ENCODE results near the gene VPS45. TPM values are rescaled to one million over a fixed set of nuclear protein-coding genes. Genes with fewer than 3 reads are reported as not detected.

Gene VPS45
- total and polyA plus RNA-seq, 2 of the 8 experiments (the other 6 are each of a cell fraction or from before 2014, with no cell fraction given): 19.1 to 27.6 TPM

- no peak overlapping the region for H3K23ac ChIP-seq (ENCODE audit: insufficient read length)
- H3K56ac ChIP-seq (replicated peaks; ENCODE audit: insufficient read length, low read depth, low read length): no peak overlapping the region
- ChIA-PET CTCF (ENCODE audit: partially characterized antibody) (interaction anchor here (1.0 to 1.6 kb wide), 3 partner anchors 35 to 48 kb away, joined by 3 read pairs; no protein-coding TSS in a partner anchor), POLR2A (ENCODE audit: partially characterized antibody) (interaction anchor here (0.6 to 2.7 kb wide), 2 partner anchors 8 to 169 kb away, joined by 3 to 10 read pairs; no protein-coding TSS in a partner anchor)
- no peak overlapping the region for H3K4me2 ChIP-seq (ENCODE audit: insufficient read depth in 1 of 2, low read depth in 2 of 2, low read length in 2 of 2)
- no peaks in the 10 kb centered on the region for H3K27me3 ChIP-seq (replicated peaks in 1 of 4; ENCODE audit: control insufficient read depth in 3 of 4, extremely low read depth in 1 of 4, insufficient read depth in 3 of 4, low read length in 3 of 4)
- no peak overlapping the region for H2BK120ac ChIP-seq (replicated peaks; ENCODE audit: low read depth, low read length)
- no peak overlapping the region for H2BK5ac ChIP-seq (ENCODE audit: low read depth, low read length)
- no peak for FAIRE-seq
- no peaks in the 10 kb centered on the region for H3K23me2 ChIP-seq (ENCODE audit: low read depth, low read length)
- H4K8ac ChIP-seq (ENCODE audit: extremely low read depth, insufficient read depth, low read length): no peak overlapping the region
- H4K91ac ChIP-seq (replicated peaks; ENCODE audit: insufficient read length, low read length): no peak overlapping the region
- no peak overlapping the region for H3K27ac ChIP-seq (ENCODE audit: low read depth, low read length)
- no peak overlapping the region for H3K14ac ChIP-seq (ENCODE audit: insufficient read length)
- no peak overlapping the region for H3K4ac ChIP-seq (replicated peaks; ENCODE audit: insufficient read length, low read depth, low read length)
- no peaks in the 10 kb centered on the region for H3K4me1 ChIP-seq (replicated peaks in 1 of 4; ENCODE audit: control insufficient read depth in 3 of 4, insufficient read depth in 4 of 4, low read length in 3 of 4)
- H4K5ac ChIP-seq (ENCODE audit: insufficient read length, low read depth, low read length): no peak overlapping the region
- no peak overlapping the region for H2BK12ac ChIP-seq (ENCODE audit: low read depth, low read length)
- no peak overlapping the region for H2BK15ac ChIP-seq (ENCODE audit: low read length)
- DNase-seq (ENCODE audit: low read depth in 1 of 2, low spot score in 2 of 2): no peak
- no peak overlapping the region for H3K9ac ChIP-seq (replicated peaks in 1 of 4; ENCODE audit: extremely low read depth in 1 of 4, low read depth in 3 of 4, low read length in 3 of 4)
- H2AFZ ChIP-seq (ENCODE audit: low read length): no peak overlapping the region
- peaks cover 0 to 5% (median 2%) of the 10 kb centered on the region in 4 experiments; a peak in 2 of 8 replicates for H3K36me3 ChIP-seq (ENCODE audit: control insufficient read depth in 2 of 4, insufficient read depth in 4 of 4, low read length in 3 of 4)
- H4K20me1 ChIP-seq (replicated peaks in 1 of 2; ENCODE audit: control insufficient read depth in 1 of 2, insufficient read depth in 2 of 2, low read length in 2 of 2): no peaks in the 10 kb centered on the region
- H3K18ac ChIP-seq (ENCODE audit: extremely low read depth, low read length): no peak overlapping the region
- no peaks in the 10 kb centered on the region for H3K79me1 ChIP-seq (ENCODE audit: low read depth, low read length)
- 0 out of 4 replicates have a peak, but pooled peaks cover 0 to 7% of the 10 kb centered on the region in 2 experiments for H3K79me2 ChIP-seq (ENCODE audit: control insufficient read depth in 1 of 2, insufficient read depth in 2 of 2, low read length in 2 of 2)
- H2BK20ac ChIP-seq (ENCODE audit: low read length): no peak overlapping the region
- no peaks in the 10 kb centered on the region for H3K9me3 ChIP-seq (ENCODE audit: insufficient read depth in 2 of 2, low read depth in 1 of 2, low read length in 1 of 2)
- H3K4me3 ChIP-seq (ENCODE audit: extremely low read depth in 1 of 4, insufficient read depth in 2 of 4, low read depth in 3 of 4, low read length in 4 of 4): no peak overlapping the region
- WGBS, 2 experiments (ENCODE audit: extremely low coverage in 1 of 2, insufficient coverage in 1 of 2, insufficient read length in 1 of 2, insufficient replicate concordance in 2 of 2, low coverage in 1 of 2, low lambda C conversion rate in 2 of 2, missing lambda C conversion rate in 1 of 2): 98% methylated on average over 5 of the region's 5 CpGs; no CpG with 5 or more reads in 1 of the 2 experiments
- no peak overlapping the region for H2AK5ac ChIP-seq (ENCODE audit: low read depth, low read length)
- TF ChIP-seq USF2 (IDR thresholded peaks at IDR 0.05; ENCODE audit: low read length): no peak
- TF ChIP-seq SIX5 (IDR thresholded peaks at IDR 0.05; ENCODE audit: low read depth, low read length): no peak
- TF ChIP-seq ATF3 (IDR thresholded peaks at IDR 0.05; ENCODE audit: insufficient read depth, low read depth, low read length): no peak
- no peak for TF ChIP-seq CTCF (IDR thresholded peaks at IDR 0.05; ENCODE audit: control extremely low read depth in 1 of 3, insufficient read depth in 1 of 3, low read depth in 1 of 3, low read length in 3 of 3)
- no peak for TF ChIP-seq HDAC2 (IDR thresholded peaks at IDR 0.05; ENCODE audit: borderline replicate concordance in 1 of 2, low read depth in 2 of 2, low read length in 2 of 2)
- no peak for TF ChIP-seq GTF2F1 (IDR thresholded peaks at IDR 0.05; ENCODE audit: borderline replicate concordance, low read depth, low read length)
- no peak for TF ChIP-seq CBX5 (IDR thresholded peaks at IDR 0.05; ENCODE audit: low read depth, low read length)
Observed at GRCh38 chr1:150065184-150065871, 2.2 kb upstream of the VPS45 start.

Measured in H1 (cell line).